GM18867 (cell line): ENCODE results near the gene SGK1.

ENCODE experiments used
- ATAC-seq: cut with Tn5 transposase; IDR thresholded peaks from one replicate; pipeline ENCODE4 v1.9.1; 2021; ENCODE audit warnings: mild to moderate bottlenecking, moderate library complexity; ENCODE audit not compliant: unreplicated experiment

Gene SGK1

DNA sequence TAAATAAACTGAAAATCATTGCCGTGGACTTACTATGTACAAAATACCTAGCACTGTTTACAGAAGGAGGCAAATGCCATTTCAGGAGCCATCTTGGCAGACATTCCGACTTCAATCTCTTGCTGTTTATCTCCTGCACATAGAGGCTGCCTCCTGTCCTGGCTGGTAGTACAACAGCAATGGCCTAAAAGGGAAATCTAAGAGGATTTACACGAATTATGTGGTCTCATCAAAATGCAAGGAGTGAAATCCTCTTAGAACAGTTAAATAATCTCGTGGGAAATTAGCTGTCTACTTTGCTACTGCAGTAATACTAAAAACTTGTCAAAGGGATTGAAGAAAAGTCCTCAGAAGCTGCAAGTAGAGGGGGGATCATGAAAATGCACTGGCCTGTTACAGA is 183.3 kb downstream of the SGK1 start:
- ATAC-seq: no peak

- ATAC-seq: no peak
Measured at GRCh38 chr6:134132494-134133141, 185.3 kb downstream of the SGK1 start.

- ATAC-seq: no peak
Measured at GRCh38 chr6:134131530-134132139, 186.3 kb downstream of the SGK1 start.

DNA sequence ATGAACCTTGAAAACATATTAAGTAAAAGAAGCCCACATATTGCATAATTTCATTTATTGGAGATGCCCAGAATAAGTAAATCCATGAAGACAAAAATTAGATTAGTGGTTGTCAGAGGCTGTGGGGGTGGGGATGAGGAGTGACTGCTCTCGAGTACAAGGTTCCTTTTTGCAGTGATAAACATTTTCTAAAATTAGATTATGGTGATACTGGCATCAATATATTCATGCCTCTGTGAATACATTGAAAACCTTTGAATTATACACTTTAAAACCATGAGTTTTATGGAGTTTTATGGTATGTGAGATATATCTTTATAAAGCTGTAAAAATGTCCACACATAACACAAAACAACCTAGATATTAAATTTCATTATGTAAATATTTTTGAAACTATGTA is 189.8 kb downstream of the SGK1 start:
- ATAC-seq: no peak

- ATAC-seq: no peak
Measured at GRCh38 chr6:134123666-134124208, 194.2 kb downstream of the SGK1 start.

GRCh38 chr6:134122775-134123174 is 195.1 kb downstream of the SGK1 start:
- ATAC-seq: no peak

GRCh38 chr6:134119486-134119885 is 198.4 kb downstream of the SGK1 start:
- ATAC-seq: no peak
